HG03460 (cell line): Measurements from ENCODE around the gene SLC37A4.
"Not testable (repeated sequence)": the region's sequence is repeated elsewhere in the genome, so short reads cannot be mapped to it uniquely, and the experiment has no call there.

Experiments
- ATAC-seq: cut with Tn5 transposase; IDR thresholded peaks from one replicate; pipeline ENCODE4 v1.9.1; 2021; ENCODE audit not compliant: unreplicated experiment

The SLC37A4 gene

DNA sequence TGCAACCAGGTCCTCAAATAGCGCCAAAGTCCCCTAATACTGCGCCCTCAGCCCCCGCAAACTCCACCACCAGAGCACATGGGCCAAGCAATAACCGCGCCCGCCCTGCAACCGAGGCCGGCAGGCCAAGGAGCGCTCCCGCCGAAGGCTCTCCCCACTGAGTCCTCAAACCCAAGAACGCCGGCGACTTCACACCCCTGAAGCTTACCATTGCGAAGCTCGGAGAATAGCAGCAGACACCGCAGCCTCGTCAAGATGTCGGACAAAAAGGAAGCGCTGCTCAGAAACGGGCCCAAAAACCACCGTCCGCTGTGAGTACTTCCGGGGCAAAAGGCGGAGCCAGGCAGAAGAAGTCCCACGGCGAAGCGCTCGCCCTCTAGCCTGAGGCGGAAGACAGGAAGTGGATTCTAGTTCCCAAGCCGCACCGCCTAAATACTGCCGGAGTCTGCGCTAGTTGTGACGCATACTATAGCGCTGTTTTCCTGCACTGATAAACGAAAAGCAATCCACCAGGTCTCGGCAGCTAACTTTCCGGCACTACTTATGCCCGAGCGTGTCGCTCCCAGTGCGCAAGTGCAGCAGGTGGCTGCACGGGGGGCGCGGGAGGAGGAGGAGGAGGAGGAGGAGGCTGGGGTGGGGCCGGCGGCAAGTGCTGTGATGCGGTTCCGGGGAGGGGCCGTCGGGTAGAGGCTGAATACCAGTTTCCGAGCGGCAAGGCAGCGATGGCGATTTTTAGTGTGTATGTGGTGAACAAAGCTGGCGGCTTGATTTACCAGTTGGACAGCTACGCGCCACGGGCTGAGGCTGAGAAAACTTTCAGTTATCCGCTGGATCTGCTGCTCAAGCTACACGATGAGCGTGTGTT lies 12.4 kb downstream of the SLC37A4 start, which contains the start of the genes RPS25 and TRAPPC4:
Gene RPS25, minus strand, starts transcription at position 270 of the 865 bp plus-strand sequence. Its CDS starts 59 bp downstream, at position 211.
Gene TRAPPC4, plus strand, starts transcription at position 693 of the 865 bp plus-strand sequence. Its CDS starts 30 bp downstream, at position 723.
- peak; percentile 84 for ATAC-seq

DNA sequence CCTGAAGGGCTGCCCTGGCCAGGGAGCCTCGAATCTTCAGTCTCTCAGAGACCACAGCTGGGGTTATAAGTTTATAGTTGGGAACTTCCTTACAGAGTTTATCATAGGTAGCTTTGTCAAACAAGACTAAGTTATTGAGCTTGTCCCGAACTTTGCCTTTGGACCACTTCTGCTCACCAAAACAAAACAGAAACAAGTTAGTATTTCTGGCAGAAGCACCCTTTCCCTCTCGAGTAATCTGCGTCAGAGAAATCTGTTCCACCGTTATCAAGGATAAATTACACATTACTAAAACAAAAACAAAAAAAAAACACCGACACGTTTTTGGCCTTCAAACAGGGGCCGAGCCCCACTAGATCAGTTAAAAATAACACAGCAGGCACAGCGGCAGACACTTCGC lies 13.3 kb downstream of the SLC37A4 start:
- ATAC-seq: not testable (repeated sequence)

DNA sequence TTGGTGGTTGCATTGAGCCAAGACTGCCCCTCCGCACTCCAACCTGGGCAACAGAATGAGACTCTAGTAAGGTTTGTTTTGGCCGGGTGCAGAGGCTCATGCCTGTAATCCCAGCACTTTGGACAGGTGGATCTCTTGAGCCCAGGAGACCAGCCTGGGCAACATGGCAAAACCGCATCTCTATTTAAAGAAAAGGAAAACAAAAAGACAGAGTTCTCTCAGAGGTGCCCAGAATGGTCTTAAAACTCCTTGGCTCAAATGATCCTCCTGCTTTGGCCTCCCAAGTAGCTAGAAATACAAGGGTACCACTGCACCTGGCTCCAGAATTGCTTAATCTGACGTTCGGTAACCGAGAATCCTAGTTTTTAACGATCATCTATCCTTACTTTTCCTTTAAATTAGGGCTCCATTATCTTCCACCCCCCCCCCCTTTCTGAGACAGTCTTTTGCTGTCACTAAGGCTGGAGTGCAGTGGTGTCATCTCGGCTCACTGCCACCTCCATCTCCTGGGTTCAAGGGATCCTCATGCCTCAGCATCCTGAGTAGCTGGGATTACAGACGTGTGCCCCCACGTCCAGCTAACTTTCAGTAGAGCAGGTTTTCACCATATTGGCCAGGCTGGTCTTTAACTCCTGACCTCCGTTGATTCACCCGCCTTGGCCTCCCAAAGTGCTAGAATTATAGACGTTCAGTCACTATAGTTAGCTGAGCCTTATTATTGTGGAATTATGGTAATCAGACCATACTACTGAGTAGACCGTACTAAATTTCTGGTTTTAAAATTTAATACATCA lies 14.3 kb downstream of the SLC37A4 start:
- no peak for ATAC-seq

DNA sequence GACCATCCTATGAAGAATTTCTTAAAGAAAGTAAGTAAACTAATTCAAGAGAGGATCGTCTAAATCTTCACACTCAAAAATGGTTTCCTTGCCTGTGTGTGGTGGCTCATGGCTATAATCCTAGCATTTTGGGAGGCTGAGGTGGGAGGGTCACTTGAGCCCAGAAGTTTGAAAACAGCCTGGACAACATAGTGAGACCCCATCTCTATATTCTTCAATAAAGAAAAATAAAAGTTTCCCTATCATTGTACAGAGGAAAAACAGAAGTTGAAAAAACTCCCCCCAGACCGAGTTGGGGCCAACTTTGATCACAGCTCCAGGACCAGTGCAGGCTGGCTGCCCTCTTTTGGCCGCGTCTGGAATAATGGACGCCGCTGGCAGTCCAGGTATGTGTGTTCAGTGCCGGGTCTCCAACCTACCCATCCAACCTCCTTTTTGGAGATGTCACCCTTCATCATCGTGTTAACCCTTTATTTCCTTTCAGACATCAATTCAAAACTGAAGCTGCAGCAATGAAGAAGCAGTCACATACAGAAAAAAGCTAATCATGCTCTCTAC lies 15.5 kb downstream of the SLC37A4 start:
- no peak for ATAC-seq

DNA sequence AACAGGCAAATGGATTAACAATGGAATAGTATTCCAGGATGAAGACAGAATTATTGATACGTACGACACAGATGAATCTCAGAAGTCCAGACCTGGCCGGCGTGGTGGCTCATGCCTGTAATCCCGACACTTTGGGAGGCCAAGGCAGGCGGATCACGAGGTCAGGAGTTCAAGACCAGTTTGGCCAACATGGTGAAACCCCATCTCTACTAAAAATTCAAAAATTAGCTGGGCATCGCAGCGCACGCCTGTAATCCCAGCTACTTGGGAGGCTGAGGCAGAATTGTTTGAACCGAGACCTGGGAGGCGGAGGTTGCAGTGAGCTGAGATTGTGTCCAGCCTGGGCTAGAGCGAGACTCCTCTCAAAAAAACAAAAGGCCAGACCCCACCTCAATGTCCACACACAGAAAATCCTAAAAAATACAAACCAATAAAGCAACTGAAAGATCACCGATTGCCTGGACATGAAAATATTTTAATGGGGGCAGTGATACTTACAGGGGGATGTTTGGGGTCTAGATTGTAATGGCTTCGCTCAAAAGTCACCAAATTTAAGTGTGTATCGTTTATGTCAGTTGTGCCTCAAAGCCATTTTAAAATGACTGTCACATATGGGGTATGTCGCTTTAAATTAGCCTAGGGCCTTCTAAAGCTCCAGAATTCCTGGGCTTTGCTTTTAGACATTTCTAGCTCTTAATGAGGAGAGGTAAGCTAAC lies 16.3 kb downstream of the SLC37A4 start:
- no peak for ATAC-seq

DNA sequence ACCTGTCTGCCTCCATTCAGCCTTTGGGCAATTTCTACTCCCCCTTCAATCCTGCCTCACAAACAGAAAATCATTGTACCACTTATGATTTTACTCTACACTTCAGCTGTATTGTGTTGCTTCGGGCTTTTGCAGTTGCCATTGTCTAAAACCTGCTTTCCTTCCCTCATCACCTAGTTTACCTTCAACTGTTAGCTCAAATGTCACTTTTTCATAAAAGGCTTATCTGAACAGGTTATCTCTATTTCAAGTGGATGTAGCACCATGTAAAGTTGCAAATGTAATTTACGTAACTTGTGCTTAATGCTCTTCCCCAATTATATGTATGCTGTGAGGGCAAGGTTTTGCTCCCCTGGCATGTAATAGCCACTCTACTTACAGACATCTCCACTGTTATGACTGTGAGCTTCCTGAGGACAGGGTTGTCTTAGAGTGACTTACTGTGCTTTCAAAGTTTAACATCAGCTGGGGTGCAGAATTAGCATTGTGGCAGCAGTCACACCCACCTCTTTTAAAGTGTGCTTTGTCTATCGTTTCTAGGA lies 18.0 kb downstream of the SLC37A4 start:
- no peak for ATAC-seq

DNA sequence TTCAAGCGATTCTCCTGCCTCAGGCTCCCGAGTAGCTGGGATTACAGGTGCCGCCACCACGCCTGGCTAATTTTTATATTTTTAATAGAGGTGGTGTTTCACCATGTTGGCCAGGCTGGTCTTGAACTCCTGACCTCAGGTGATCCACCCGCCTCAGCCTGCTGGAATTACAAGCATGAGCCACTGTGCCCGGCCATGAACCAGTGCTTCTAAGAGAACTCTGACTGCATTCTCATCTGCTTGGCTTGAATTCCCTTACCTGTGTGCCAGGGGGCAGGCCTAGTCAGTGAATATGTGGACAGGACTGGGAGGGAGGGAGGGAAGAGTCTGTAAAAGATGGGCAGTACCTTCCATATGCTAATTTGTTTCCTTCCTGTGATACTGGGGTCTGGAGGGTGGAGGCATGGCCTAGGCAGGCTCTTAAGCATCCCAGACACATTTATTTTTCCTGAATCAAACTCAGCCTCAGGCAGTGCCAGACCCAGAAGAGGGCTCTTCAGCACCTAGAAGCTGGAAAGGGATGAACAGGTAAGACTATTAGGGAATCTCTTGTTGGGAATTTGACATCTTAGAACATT lies 19.1 kb downstream of the SLC37A4 start:
- no peak for ATAC-seq

DNA sequence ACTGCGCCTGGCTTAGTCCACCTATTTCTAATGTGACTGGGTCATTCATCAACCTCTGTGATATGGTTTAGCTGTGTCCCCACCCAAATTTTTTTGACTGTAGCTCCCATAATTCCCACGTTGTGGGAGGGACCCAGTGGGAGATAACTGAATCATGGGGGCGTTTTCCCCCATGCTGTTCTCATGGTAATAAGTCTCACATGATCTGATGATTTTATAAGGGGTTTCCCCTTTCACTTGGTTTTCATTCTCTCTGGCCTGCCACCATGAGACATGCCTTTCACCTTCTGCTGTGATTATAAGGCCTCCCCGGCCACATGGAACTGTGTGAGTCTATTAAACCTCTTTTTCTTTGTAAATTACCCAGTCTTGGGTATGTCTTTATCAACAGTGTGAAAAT lies 24.0 kb downstream of the SLC37A4 start:
- ATAC-seq: no peak

DNA sequence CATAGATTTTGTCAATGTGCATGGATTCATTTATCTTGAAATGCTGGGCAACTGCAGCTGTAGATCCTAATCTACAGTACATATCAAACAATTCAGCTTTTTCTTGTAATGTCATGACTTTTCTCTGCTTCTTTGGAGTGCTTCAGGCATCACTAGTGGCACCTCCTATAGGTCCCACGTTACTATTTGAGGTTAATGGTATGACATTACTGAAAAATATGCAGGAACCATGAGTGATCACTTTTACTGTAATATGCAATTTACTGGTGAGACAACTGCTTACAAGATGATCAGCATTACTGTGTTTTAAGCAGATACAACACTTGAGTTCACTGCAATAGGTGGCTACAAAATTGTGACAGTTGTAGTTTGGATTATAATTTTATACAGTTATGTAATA lies 29.8 kb downstream of the SLC37A4 start:
- ATAC-seq: no peak

DNA sequence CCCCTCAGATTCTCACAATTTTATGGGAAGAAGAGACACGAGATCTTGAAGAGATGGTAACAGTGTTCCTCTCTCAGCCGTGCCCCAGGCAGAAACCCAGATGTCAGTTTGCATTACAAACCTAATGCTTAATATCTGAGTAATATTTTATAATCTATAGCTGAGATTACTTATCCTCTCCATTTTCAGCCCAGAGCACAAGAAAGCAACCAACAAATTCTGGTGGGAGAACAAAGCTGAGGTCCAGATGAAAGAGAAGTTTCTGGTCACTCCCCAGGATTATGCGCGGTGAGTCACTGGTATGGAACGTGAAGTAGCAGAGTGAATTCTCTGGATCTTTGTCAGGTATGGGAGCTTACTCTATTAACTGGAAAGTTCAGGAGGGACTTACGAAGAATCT lies 31.9 kb downstream of the SLC37A4 start:
- ATAC-seq: no peak

DNA sequence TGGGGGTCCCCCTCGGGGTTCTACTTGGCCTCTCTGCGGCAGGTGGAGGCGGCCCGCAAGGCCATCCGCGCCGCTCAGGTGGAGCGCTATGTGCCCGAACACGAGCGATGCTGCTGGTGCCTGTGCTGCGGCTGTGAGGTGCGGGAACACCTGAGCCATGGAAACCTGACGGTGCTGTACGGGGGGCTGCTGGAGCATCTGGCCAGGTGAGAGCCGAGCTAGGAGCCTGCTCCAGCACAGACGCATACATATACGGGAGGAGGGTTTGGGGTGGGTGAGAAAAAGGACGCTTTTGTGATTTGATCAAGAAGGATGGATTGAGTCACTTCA lies 32.3 kb downstream of the SLC37A4 start:
- peak; percentile 3 for ATAC-seq

DNA sequence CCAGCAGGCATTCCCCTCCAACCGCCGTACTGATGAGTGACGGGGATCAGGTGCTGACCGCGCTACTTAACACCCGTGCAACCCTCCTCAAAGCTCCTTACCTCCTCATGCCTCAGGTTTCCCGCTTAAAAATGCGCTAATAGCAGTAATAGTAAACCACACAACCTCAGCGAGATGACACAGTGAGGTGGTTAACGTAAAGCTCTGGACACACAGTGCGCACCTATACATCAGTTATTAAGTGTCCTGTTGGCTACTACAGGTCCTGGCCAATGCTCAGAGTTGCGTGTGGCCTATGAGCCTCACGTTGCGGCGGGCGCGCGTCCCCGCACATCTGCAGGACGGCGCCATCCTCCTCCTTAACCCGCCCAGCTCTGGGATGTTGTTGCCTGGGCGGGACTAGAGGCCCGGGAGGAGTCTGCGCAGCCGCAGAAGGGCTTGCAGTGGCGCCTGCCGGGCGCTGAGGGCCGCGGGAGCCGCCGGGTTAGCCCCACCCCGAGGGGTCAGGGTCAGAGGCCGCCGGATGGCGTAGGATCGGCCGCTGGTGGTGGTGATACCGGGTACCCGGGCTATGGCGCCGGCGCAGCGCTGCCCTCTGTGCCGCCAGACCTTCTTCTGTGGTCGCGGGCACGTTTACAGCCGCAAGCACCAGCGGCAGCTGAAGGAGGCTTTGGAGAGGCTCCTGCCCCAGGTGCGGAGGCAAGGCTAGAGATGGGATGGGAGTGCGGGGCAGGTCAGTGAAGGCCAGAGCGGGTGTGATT lies 32.9 kb downstream of the SLC37A4 start, which contains the start of gene CENATAC:
Gene CENATAC, plus strand, starts transcription at position 512 of the 761 bp plus-strand sequence. Its CDS starts 60 bp downstream, at position 572.
- peak; percentile 87 for ATAC-seq

DNA sequence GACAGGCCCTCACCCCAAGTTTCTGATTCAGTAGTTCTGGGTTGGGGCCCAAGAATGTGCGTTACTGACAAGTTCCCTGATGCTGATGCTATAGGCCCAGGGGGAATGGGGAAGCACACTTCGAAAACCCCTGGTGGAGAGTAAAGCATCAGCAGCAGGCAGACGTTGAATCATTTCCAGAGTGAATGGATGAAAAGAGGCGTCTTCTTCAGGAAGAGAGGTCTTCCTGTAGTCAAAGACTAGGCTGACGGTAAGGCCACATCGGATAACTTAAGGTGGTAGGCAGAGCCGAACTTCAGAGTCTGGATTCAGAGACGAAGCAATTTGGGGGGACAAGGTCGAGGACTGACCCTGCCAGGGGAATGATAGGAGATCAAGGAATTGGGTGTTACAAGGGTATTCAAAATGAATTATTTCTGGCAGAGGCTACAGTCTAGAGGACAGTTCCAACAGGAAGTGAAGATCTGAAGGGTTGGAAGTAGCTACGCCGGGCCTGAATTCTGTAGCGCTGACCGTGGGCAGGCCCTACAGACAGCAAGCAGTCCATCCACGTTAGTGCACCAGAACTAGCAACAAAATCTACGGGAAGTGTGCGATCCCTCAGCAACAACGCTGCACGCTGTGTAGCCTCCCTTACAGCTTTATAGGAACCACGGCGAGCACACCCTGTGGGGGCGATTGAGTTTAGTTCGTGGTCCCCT lies 33.6 kb downstream of the SLC37A4 start:
- peak; percentile 19 for ATAC-seq

DNA sequence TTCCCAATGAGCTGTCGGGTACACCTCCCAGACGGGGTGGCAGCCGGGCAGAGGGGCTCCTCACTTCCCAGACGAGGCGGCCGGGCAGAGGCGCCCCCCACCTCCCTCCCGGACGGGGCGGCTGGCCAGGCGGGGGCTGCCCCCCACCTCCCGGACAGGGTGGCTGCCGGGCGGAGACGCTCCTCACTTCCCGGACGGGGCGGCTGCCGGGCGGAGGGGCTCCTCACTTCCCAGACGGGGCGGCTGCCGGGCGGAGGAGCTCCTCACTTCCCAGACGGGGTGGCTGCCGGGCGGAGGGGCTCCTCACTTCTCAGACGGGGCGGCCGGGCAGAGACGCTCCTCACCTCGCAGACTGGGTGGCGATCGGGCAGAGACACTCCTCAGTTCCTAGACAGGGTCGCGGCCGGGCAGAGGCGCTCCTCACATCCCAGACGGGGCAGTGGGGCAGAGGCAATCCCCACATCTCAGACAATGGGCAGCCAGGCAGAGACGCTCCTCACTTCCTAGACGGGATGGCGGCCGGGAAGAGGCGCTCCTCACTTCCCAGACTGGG lies 39.1 kb downstream of the SLC37A4 start:
- ATAC-seq: not testable (repeated sequence)

DNA sequence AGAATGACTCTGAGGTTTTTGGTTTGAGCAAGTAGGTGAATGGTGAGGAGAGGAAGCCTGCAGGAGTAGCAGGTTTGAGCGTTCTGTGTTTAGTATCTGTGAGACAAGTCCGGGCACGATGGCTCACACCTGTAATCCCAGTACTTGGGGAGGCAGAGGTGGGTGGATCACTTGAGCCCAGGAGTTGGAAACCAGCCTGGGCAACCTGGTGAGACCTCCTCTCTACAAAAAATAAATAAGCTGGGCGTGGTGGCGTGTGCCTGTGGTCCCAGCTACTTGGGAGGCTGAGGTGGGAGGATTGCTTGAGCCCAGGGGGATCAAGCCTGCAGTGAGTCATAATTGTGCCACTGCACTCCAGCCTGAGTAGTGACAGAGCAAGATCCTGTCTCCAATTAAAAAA lies 42.4 kb downstream of the SLC37A4 start:
- ATAC-seq: no peak

DNA sequence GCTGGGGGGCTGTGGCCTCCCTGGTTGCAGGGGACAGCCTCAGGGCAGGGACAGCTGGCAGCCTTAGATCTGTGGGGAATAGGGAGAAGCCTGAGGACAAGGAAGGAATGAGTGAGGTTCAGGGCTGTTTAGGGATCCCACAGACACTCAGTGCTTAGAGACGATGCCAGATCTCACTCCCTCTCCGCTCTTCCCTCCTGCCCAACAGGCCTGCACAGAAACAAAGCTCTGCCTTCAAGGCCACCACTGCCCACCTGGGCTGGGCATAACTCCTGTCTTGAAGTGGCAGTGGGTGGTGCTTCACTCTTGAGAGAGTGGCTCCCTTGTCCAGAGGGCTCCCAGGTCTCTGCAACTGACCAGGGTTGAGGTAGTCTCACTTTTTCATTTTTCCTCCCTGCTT lies 45.9 kb downstream of the SLC37A4 start:
- no peak for ATAC-seq

DNA sequence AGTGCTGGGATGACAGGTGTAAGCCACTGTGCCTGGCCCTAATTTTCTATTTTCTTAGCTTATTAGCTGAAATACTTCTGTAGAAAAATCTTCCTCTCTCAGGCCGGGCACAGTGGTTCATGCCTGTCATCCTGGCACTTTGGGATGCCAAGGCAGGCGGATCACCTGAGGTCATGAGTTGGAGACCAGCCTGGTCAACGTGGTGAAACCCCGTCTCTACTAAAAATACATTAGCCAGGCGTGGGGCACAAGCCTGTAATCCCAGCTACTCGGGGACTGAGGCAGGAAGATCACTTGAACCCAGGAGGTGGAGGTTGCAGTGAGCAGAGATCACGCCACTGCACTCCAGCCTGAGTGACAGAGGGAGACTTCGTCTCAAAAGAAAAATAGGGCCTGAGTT lies 46.3 kb downstream of the SLC37A4 start:
- ATAC-seq: not testable (repeated sequence)

DNA sequence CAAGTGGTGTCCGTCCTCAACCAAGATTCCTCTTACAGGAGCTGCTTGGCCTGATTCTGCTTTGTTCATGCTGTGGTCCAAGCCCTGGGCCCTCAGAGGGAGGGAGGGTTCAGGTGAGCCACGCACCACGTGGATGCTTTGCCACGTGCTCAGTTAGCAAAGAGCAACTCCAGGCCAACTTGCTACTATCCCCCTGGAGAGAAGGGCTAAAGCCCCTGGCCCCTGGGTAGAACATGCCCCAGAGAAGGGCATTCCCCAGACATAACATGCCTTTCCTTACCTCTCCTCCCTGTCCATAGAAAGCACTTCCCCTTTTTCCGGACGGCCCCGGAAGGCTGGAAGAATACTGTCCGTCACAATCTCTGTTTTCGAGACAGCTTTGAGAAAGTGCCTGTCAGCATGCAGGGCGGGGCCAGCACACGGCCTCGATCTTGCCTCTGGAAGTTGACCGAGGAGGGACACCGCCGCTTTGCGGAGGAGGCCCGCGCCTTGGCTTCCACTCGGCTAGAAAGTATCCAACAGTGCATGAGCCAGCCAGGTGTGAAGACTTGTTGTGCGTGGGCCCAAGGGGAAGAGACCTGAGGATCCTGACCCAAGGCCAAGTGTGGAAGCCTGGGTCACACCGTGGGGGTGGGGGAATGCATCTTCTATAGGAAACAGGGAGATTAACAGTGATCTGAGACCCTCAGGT lies 50.3 kb downstream of the SLC37A4 start:
- ATAC-seq: no peak
